K562 (cell line): ENCODE measurements around the gene YES1.

Experiments used
- CTCF ChIP-seq, 3 experiments: IDR thresholded peaks in 2 of 3; conservative IDR thresholded peaks in 1 of 3; 2 replicates each; pipeline ENCODE4 v1.5.1; 2011 to 2012; ENCODE audit warnings: low read length in 3 of 3, mild to moderate bottlenecking in 3 of 3, control low read depth in 2 of 3, improper control_type of control experiment in 1 of 3, inconsistent platforms in 1 of 3, low read depth in 1 of 3, mixed read lengths in 1 of 3, moderate library complexity in 1 of 3; ENCODE audit not compliant: insufficient read depth in 2 of 3
- HMG20B ChIP-seq: fragments of 250-450 bp; sonication (Bioruptor Pico); IDR thresholded peaks from 2 replicates; pipeline ENCODE4 v1.5.0; 2021; ENCODE audit warnings: mild to moderate bottlenecking
- MTA1 ChIP-seq: fragments of 450-650 bp; IDR thresholded peaks from 2 replicates; pipeline ENCODE4 v1.6.1; 2017; ENCODE audit warnings: borderline replicate concordance
- SMARCA5 ChIP-seq: fragments of 450-650 bp; IDR thresholded peaks from 2 replicates; pipeline ENCODE4 v1.6.1; 2016
- YY1 ChIP-seq, 3 experiments: IDR thresholded peaks; 2 replicates each; pipeline ENCODE4 v1.6.1; 2011; ENCODE audit warnings: low read length in 2 of 3, mild to moderate bottlenecking in 2 of 3, moderate library complexity in 2 of 3, borderline replicate concordance in 1 of 3, control low read depth in 1 of 3, low read depth in 1 of 3; ENCODE audit not compliant: insufficient read depth in 3 of 3, insufficient replicate concordance in 2 of 3, control insufficient read depth in 1 of 3, insufficient read length in 1 of 3; ENCODE audit errors: extremely low read depth in 1 of 3
- TF ChIP-seq, protein P1 (sequence below): sonication (generic); formaldehyde crosslinking; IDR thresholded peaks from 2 replicates; pipeline ENCODE4 v1.8.0; 2022; ENCODE audit warnings: missing genetic modification reagents, mild to moderate bottlenecking, moderate library complexity, borderline replicate concordance
- TF ChIP-seq, protein P2 (sequence below): conservative IDR thresholded peaks from 2 replicates; pipeline ENCODE4 v1.6.1; 2011; ENCODE audit warnings: low read depth, mild to moderate bottlenecking, low read length; ENCODE audit not compliant: control insufficient read depth

- TF ChIP-seq MTA1 (no peak), CTCF (IDR thresholded peaks at IDR 0.05 in 2 of 3, conservative IDR thresholded peaks at IDR 0.05 in 1 of 3; ENCODE audit: insufficient read depth in 2 of 3, low read depth in 1 of 3, low read length in 3 of 3) (peak in 1 of 3 experiments; percentile 21; a peak in 1 of 6 replicates), SMARCA5 (no peak), HMG20B (CRISPR knock-in tag) (no peak), YY1 (IDR thresholded peaks at IDR 0.05; ENCODE audit: borderline replicate concordance in 1 of 3, control insufficient read depth in 1 of 3, extremely low read depth in 1 of 3, insufficient read depth in 3 of 3, insufficient read length in 1 of 3, insufficient replicate concordance in 2 of 3, low read depth in 1 of 3, low read length in 2 of 3) (no peak)
- TF ChIP-seq, protein P1, sequence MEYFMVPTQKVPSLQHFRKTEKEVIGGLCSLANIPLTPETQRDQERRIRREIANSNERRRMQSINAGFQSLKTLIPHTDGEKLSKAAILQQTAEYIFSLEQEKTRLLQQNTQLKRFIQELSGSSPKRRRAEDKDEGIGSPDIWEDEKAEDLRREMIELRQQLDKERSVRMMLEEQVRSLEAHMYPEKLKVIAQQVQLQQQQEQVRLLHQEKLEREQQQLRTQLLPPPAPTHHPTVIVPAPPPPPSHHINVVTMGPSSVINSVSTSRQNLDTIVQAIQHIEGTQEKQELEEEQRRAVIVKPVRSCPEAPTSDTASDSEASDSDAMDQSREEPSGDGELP, result no peak
- TF ChIP-seq, protein P2, sequence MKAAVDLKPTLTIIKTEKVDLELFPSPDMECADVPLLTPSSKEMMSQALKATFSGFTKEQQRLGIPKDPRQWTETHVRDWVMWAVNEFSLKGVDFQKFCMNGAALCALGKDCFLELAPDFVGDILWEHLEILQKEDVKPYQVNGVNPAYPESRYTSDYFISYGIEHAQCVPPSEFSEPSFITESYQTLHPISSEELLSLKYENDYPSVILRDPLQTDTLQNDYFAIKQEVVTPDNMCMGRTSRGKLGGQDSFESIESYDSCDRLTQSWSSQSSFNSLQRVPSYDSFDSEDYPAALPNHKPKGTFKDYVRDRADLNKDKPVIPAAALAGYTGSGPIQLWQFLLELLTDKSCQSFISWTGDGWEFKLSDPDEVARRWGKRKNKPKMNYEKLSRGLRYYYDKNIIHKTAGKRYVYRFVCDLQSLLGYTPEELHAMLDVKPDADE, result no peak
These were observed 133.4 kb downstream of the YES1 start for GRCh38 chr18:678482-679182.
